Measurements from ENCODE around the gene TRIM25.

Gene TRIM25

DNA sequence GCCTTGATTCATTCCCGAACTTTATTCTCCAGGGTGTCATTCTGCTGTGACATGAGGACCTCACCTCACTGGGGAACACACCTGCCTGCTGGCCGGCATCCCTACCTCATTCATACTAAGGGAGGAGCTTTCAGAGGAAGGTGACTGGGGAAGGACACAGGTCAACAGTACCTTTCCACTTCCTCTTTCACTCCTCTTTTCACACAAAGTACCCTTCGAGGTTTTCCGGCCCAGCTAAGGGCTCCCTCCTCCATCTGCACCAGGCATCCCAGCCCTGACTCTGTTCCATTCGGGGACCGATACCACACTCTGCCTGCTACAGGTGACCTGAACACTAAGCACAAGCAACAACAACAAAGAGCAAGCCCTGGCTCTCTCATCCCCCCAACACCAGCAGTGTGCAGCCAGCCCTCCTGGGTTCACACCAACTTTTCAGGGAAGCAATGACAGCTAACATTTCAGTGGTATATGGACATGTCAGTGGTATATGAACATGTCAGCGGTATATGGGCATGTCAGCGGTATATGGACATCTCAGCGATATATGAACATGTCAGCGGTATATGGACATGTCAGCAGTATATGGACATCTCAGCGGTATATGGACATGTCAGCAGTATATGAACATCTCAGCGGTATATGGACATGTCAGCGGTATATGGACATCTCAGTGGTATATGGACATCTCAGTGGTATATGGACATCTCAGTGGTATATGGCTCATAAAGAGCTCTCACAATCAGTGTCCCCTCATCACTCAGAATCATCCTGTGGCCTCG, 16.0 kb downstream of the TRIM25 start:
- Histone ChIP-seq H3K27me3 (no peaks in the 10 kb centered on the region), H3K9me3 (no peaks in the 10 kb centered on the region), H3K4me1 (no peaks in the 10 kb centered on the region), H3K4me3 (no peak overlapping the region), H3K36me3 (peaks cover 46 to 100% (median 72%) of the 10 kb centered on the region in 3 donors), H3K27ac (no peak overlapping the region)
- no peak for TF ChIP-seq CTCF (IDR thresholded peaks at IDR 0.05)
- DNase-seq = peak in 1 of 2 donors; percentile 10
- intact Hi-C loops (cut with DNase I; ENCODE audit: low total_unique reads) = no loop called here

- Histone ChIP-seq H3K27me3 (no peaks in the 10 kb centered on the region), H3K4me1 (no peaks in the 10 kb centered on the region), H3K4me3 (no peak overlapping the region), H3K27ac (no peak overlapping the region), H3K9me3 (no peaks in the 10 kb centered on the region), H3K36me3 (peaks cover 43 to 100% (median 70%) of the 10 kb centered on the region in 3 donors)
- TF ChIP-seq CTCF (IDR thresholded peaks at IDR 0.05) = no peak
- intact Hi-C loops (cut with DNase I; ENCODE audit: low total_unique reads) = no loop called here
- DNase-seq = peak in 1 of 2 donors; percentile 11
Measured at GRCh38 chr17:56896968-56897359, 16.9 kb downstream of the TRIM25 start.

- H3K4me3 ChIP-seq = no peak overlapping the region
- no peak for TF ChIP-seq CTCF (IDR thresholded peaks at IDR 0.05)
- no peaks in the 10 kb centered on the region for H3K9me3 ChIP-seq
- no peak overlapping the region for H3K27ac ChIP-seq
- intact Hi-C loops (cut with DNase I; ENCODE audit: low total_unique reads) = no loop called here
- H3K36me3 ChIP-seq = peaks cover 43 to 100% (median 71%) of the 10 kb centered on the region in 3 donors
- DNase-seq = no peak
- no peaks in the 10 kb centered on the region for H3K4me1 ChIP-seq
- no peaks in the 10 kb centered on the region for H3K27me3 ChIP-seq
Measured at GRCh38 chr17:56896217-56896967, 17.5 kb downstream of the TRIM25 start.

DNA sequence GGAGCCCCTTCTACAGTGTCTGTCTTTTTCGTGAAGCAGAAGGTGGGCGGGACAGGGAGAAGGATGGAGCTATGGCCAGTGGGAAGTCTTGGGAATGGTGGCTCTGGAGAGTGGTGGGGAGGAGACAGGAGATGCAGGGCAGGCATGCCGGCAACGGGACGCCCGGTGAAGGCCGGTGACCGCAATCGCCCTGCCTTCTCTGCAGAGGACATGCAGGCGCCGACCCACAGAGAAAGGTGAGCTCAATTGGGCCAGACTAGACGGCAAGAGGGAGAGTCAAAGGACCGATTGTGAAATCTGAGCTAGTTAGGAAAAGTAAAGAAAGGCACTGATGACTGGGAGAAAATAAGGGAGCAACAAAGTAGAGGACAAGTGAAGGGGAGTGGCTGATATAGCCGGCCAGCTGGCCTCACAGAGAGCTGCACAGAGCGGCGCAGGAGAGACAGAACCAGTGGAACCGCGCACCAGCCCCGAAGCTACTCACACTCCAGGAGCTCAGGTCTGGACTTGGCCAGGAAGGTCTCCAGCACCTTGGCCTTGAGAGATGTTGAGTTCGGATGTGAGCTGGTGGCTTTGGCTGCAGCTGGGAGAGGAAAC, 18.9 kb downstream of the TRIM25 start:
- Histone ChIP-seq H3K4me1 (no peaks in the 10 kb centered on the region), H3K27me3 (no peaks in the 10 kb centered on the region), H3K4me3 (no peak overlapping the region), H3K36me3 (peaks cover 37 to 100% (median 74%) of the 10 kb centered on the region in 3 donors), H3K9me3 (no peaks in the 10 kb centered on the region), H3K27ac (no peak overlapping the region)
- TF ChIP-seq CTCF (IDR thresholded peaks at IDR 0.05) = no peak
- intact Hi-C loops (cut with DNase I; ENCODE audit: low total_unique reads) = loop anchor here (5.0 kb wide), 1 partner anchor 47 kb away; no protein-coding TSS in a partner anchor
- no peak for DNase-seq

DNA sequence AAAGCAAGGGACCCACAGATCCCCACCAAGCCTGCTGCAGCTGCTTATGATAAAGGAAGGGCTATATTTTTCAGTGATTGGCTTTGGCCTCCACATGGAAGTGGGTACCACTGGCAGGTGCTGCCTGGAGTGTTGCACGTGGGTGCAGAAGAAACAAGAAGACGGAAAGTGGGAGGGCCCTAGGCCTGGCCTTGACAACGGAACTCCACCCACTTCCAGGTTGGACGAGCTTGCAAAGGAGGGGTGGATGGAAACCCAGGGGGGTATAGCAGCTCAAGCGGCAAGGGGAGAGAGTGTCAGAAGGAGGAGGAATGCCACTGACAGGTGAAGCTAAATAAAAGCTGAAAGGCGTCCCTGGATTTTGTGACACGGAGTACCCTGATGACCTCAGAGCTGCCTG, 20.3 kb downstream of the TRIM25 start:
- peaks cover 32 to 97% (median 67%) of the 10 kb centered on the region in 3 donors for H3K36me3 ChIP-seq
- no peak overlapping the region for H3K4me3 ChIP-seq
- no peaks in the 10 kb centered on the region for H3K9me3 ChIP-seq
- no peak for TF ChIP-seq CTCF (IDR thresholded peaks at IDR 0.05)
- no peaks in the 10 kb centered on the region for H3K27me3 ChIP-seq
- no peak for DNase-seq
- no peak overlapping the region for H3K27ac ChIP-seq
- H3K4me1 ChIP-seq = no peaks in the 10 kb centered on the region
- intact Hi-C loops (cut with DNase I; ENCODE audit: low total_unique reads) = loop anchor here (5.0 kb wide), 1 partner anchor 49 kb away; no protein-coding TSS in a partner anchor
